KG1 (cell line): ENCODE results near the gene NSMCE1.

ENCODE experiments used
- DNase-seq: peaks from one replicate; lab custom pipeline; 2025; lab: John Stamatoyannopoulos, UW

NSMCE1 gene

GRCh38 chr16:27242868-27243590, 25.5 kb downstream of the NSMCE1 start:
- DNase-seq, result peak; percentile 45

- no peak for DNase-seq
Measured at GRCh38 chr16:27242398-27242797, 26.2 kb downstream of the NSMCE1 start.

- no peak for DNase-seq
Measured at GRCh38 chr16:27241658-27242057, 26.9 kb downstream of the NSMCE1 start.

GRCh38 chr16:27240948-27241531, 27.5 kb downstream of the NSMCE1 start:
- no peak for DNase-seq

- DNase-seq, result no peak
Measured at GRCh38 chr16:27239906-27240655, 28.5 kb downstream of the NSMCE1 start.

GRCh38 chr16:27239026-27239425, 29.5 kb downstream of the NSMCE1 start:
- DNase-seq, result no peak

GRCh38 chr16:27238591-27238990, 30.0 kb downstream of the NSMCE1 start:
- DNase-seq, result no peak

GRCh38 chr16:27238016-27238587, 30.5 kb downstream of the NSMCE1 start:
- DNase-seq, result peak; percentile 90

GRCh38 chr16:27237219-27238015, 31.2 kb downstream of the NSMCE1 start:
- peak; percentile 90 for DNase-seq

GRCh38 chr16:27236635-27237218, 31.8 kb downstream of the NSMCE1 start:
- DNase-seq, result no peak

GRCh38 chr16:27235938-27236245, 32.7 kb downstream of the NSMCE1 start:
- no peak for DNase-seq

GRCh38 chr16:27235055-27235937, 33.3 kb downstream of the NSMCE1 start:
- peak; percentile 80 for DNase-seq

- DNase-seq, result no peak
Measured at GRCh38 chr16:27234603-27235002, 34.0 kb downstream of the NSMCE1 start.

GRCh38 chr16:27234171-27234570, 34.4 kb downstream of the NSMCE1 start:
- no peak for DNase-seq

- DNase-seq, result no peak
Measured at GRCh38 chr16:27233731-27234130, 34.8 kb downstream of the NSMCE1 start.

- DNase-seq, result no peak
Measured at GRCh38 chr16:27232901-27233625, 35.5 kb downstream of the NSMCE1 start.

GRCh38 chr16:27232061-27232900, 36.3 kb downstream of the NSMCE1 start:
- no peak for DNase-seq

- no peak for DNase-seq
Measured at GRCh38 chr16:27231692-27232060, 36.9 kb downstream of the NSMCE1 start.

GRCh38 chr16:27230562-27231001, 38.0 kb downstream of the NSMCE1 start:
- DNase-seq, result no peak
